Stimulated activated CD8-positive, alpha-beta memory T cell treated with anti-CD3 and anti-CD28 coated beads, Interleukin-2, amount 100 ng/mL, for 1 hour (primary cell): ENCODE measurements around the gene FAM209A.
"Not testable (repeated sequence)": the region's sequence is repeated elsewhere in the genome, so short reads cannot be mapped to it uniquely, and the experiment has no call there.

Source experiments
- DNase-seq, 2 donors: peaks; one replicate each; pipeline ENCODE4 v3.0.0-alpha.2; 2020; ENCODE audit warnings: low read depth in 2 of 2

Gene FAM209A

GRCh38 chr20:56540415-56540814 lies 15.9 kb downstream of the FAM209A start:
- DNase-seq, result no peak

- no peak for DNase-seq
Measured at GRCh38 chr20:56542489-56543030, 18.0 kb downstream of the FAM209A start.

GRCh38 chr20:56551571-56551970 lies 27.0 kb downstream of the FAM209A start:
- DNase-seq, result no peak

- DNase-seq, result no peak
Measured at GRCh38 chr20:56552911-56553629, 28.5 kb downstream of the FAM209A start.

- DNase-seq, result no peak
Measured at GRCh38 chr20:56554869-56555268, 30.3 kb downstream of the FAM209A start.

GRCh38 chr20:56558968-56559367 lies 34.4 kb downstream of the FAM209A start:
- DNase-seq, result no peak

- not testable (repeated sequence) for DNase-seq
Measured at GRCh38 chr20:56564526-56564925, 40.0 kb downstream of the FAM209A start.

GRCh38 chr20:56565511-56565910 lies 41.0 kb downstream of the FAM209A start:
- no peak for DNase-seq

GRCh38 chr20:56566621-56567020 lies 42.1 kb downstream of the FAM209A start:
- DNase-seq, result no peak

GRCh38 chr20:56570832-56571231 lies 46.3 kb downstream of the FAM209A start:
- no peak for DNase-seq

GRCh38 chr20:56572172-56572571 lies 47.6 kb downstream of the FAM209A start:
- DNase-seq, result no peak

- DNase-seq, result no peak
Measured at GRCh38 chr20:56573986-56574385, 49.4 kb downstream of the FAM209A start.

GRCh38 chr20:56574531-56575142 lies 50.1 kb downstream of the FAM209A start:
- DNase-seq, result no peak

- no peak for DNase-seq
Measured at GRCh38 chr20:56575157-56575556, 50.6 kb downstream of the FAM209A start.
